Activated CD4-positive, CD25-positive, alpha-beta regulatory T cell treated with anti-CD3 and anti-CD28 coated beads, Interleukin-2, amount 50 U/mL, for 24 hours (primary cell): ENCODE data around the gene SRSF4.
"Not testable (repeated sequence)": the region's sequence is repeated elsewhere in the genome, so short reads cannot be mapped to it uniquely, and the experiment has no call there.

Source experiments
- ATAC-seq, 2 donors: fragments of 150-1000 bp; cut with Tn5 transposase; one replicate each; pipeline ENCODE4 v1.10.0; 2021; ENCODE audit warnings: mild to moderate bottlenecking in 1 of 2, moderate library complexity in 1 of 2

The SRSF4 gene

GRCh38 chr1:29124366-29125236 is 57.1 kb downstream of the SRSF4 start:
- ATAC-seq: peak; percentile 46 to 49

GRCh38 chr1:29123887-29124365 is 57.8 kb downstream of the SRSF4 start, which contains the start of gene TMEM200B:
Gene TMEM200B (minus strand): TSS chr1:29123903. CDS start chr1:29121828, 2,075 bp downstream.
- peak in 1 of 2 donors; percentile 8 for ATAC-seq

DNA sequence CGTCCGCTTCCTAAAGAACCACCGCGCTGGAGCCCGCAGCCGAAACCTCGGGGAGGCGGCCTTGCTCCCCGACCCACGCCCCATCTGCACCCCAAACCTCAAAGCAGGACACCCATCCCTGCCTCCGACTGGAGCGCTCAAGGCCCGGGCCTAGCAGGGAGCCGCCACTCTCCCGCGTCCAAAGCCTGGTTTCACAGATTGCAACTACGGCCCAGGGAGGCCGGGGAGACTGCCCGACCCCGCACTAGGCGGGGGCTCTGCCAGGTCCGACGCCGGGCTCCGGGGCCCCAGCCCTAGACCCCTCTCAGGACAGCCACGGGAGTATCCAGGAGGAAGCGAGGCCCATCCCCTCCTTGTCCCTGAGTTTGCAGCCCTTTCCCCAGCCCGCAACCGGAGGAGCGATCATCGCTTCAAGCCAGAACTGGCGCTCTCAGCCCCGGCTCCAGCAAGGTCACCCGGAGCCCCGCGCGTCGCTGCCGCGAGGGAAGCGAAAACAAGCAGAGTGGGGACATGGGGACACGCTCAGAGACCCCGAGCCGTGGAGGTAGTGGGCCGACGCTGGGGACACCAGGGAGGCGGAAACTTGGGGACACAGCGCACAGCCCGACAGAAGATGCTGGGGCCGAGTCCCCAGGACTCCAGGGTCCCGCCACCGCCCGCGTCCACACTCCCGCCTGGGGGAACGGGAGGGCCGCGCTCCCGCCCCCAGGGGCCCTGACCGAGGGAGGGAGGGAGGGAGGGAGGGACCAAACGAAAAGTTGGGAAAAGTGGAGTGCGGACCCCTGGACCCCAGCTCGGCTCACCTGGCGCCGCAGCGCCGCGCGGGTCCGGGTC is 58.4 kb downstream of the SRSF4 start:
- ATAC-seq: no peak

- no peak for ATAC-seq
Measured at GRCh38 chr1:29122682-29123052, 59.0 kb downstream of the SRSF4 start.

GRCh38 chr1:29121936-29122681 is 59.6 kb downstream of the SRSF4 start:
- no peak for ATAC-seq

- ATAC-seq: peak; percentile 5 to 8
Measured at GRCh38 chr1:29121516-29121935, 60.2 kb downstream of the SRSF4 start.

GRCh38 chr1:29120947-29121485 is 60.7 kb downstream of the SRSF4 start:
- ATAC-seq: peak; percentile 77 to 84

- ATAC-seq: no peak
Measured at GRCh38 chr1:29120367-29120766, 61.3 kb downstream of the SRSF4 start.

DNA sequence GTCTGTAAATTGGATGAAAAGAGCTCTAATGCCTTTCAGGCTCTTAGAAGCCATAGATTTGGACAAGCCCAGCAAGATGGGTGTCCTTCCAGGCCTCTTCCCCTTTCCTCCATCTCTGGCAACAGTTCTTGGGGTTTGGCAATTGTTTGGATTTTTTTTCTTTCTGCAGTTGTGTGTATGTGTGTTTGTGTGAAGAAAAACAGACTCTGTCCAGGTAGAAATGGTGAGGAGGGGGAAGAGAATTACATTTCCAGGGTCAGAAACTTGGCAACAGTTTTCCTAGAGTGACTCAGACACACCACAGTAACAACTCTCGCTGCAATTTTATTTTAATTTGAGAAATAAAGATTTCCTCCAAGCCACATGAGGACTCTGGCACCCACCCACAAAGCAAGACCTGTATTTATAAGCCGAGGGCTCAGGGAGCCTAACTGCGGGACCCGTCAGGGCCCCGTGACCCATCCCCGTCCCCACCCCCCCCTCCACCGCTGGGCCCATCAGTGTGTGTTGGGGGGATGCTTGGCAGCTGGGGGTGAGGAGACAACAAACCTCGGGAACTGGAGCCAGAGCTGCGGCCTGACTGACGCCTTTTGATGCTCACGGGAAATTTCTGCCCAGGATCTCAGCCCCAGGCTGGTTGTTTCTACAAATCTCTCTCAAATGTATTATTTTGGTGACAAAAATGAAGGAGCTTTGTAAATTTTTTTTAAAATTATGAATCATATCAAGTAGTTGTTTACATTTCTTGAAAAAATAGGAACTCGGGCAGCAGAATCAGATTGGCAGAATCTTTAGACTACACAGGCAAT is 62.4 kb downstream of the SRSF4 start:
- ATAC-seq: no peak

GRCh38 chr1:29117381-29117780 is 64.3 kb downstream of the SRSF4 start:
- ATAC-seq: no peak

DNA sequence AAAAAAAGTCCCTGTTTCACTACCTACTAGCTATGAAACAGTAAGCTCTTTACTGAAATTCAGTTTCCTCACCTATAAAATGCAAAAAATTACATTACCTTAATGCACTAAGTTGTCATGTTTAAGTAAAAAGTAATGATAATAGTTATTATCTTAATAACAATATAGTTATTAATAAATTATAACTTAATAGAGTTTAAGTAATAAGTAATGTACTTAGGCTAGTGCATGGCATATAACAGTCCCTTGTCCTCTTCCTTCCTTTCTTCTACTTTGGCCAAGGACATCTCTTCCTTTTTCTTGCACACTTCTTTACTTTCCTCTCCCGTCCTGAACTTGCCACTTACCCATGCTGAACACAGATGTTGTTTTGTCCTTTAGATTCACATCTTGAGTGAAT is 67.0 kb downstream of the SRSF4 start:
- ATAC-seq: no peak

GRCh38 chr1:29113413-29114117 is 68.1 kb downstream of the SRSF4 start:
- ATAC-seq: no peak

DNA sequence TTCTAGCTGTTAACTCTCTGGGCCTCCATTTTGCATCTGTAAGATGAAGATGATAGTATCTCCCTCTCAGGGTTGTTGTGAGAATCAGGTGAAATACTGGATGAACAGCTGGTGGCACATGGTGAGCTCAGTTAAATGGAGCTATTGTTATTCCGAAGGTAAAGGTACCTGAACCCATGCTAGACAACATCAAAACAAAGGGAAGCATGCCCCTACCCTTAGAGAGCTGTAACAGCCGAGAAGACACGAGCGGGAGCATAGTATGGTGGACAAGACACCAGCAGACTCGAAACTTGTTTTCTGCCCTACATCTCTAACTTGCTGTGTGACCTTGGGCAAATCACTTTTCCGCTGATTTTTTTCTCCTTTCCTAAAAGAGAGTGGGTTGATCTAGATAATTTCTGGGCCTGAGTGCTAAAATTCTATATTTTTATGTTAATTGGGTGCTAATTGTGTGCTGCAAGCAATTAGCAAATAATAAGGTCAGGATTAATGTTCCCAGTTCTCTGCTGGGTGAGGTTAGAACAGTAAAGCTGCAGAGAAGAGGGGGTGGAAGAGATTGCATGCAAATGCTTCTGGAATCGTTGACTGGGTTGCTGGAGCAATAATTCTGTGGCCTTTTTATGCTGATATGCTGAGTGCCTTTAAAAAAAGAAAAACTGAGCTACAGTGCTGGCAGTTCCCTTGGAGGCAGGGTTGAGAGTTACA is 68.8 kb downstream of the SRSF4 start:
- no peak for ATAC-seq

DNA sequence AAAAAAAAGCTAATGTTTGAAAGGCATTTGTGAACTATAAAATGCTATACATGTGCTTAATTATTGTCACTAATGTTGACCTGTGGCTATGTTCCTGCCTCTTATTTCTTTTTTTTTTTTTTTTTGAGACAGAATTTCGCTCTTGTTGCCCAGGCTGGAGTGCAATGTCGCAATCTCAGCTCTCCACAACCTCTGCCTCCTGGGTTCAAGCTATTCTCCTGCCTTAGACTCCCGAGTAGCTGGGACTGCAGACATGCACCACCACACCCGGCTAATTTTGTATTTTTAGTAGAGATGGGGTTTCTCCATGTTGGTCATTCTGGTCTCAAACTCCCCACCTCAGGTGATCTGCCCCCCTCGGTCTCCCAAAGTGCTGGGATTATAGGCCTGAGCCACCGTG is 73.7 kb downstream of the SRSF4 start:
- not testable (repeated sequence) for ATAC-seq

GRCh38 chr1:29105822-29106221 is 75.9 kb downstream of the SRSF4 start:
- ATAC-seq: no peak

GRCh38 chr1:29100487-29100886 is 81.2 kb downstream of the SRSF4 start:
- no peak for ATAC-seq

GRCh38 chr1:29099286-29099685 is 82.4 kb downstream of the SRSF4 start:
- no peak for ATAC-seq
